HepG2 (cell line): Measurements from ENCODE around the gene MLXIPL. TPM values are rescaled to one million over a fixed set of nuclear protein-coding genes. Genes with fewer than 3 reads are reported as not detected.

ENCODE experiments used
- EP300 ChIP-seq, 3 experiments: sonication (generic) in 1 of 3; formaldehyde crosslinking in 1 of 3; IDR thresholded peaks; 2 replicates each; pipeline versions ENCODE4 v1.5.1 to v1.6.1; 2011 to 2020; ENCODE audit warnings: low read depth in 2 of 3, low read length in 2 of 3, borderline replicate concordance in 1 of 3, improper control_type of control experiment in 1 of 3, mild to moderate bottlenecking in 1 of 3, missing genetic modification reagents in 1 of 3, moderate library complexity in 1 of 3
- IKZF1 ChIP-seq: fragments of 450-650 bp; IDR thresholded peaks from 2 replicates; pipeline ENCODE4 v1.7.1; 2016
- KDM2A ChIP-seq: sonication (generic); formaldehyde crosslinking; IDR thresholded peaks from 2 replicates; pipeline ENCODE4 v1.4.0; 2020; ENCODE audit warnings: low read depth, missing genetic modification reagents, borderline replicate concordance
- KDM5B ChIP-seq: sonication (generic); formaldehyde crosslinking; IDR thresholded peaks from 2 replicates; pipeline ENCODE4 v1.4.0; 2020; ENCODE audit warnings: missing genetic modification reagents, mild to moderate bottlenecking, borderline replicate concordance
- NFKB2 ChIP-seq: sonication (generic); formaldehyde crosslinking; IDR thresholded peaks from 2 replicates; pipeline ENCODE4 v1.4.0; 2020; ENCODE audit warnings: missing genetic modification reagents, borderline replicate concordance
- NONO ChIP-seq, 2 experiments: fragments of 450-650 bp in 1 of 2; sonication (generic) in 1 of 2; formaldehyde crosslinking in 1 of 2; IDR thresholded peaks in 1 of 2; conservative IDR thresholded peaks in 1 of 2; 2 replicates each; pipeline versions ENCODE4 v1.6.1 to v1.8.0; 2017 to 2022; ENCODE audit warnings: mild to moderate bottlenecking in 1 of 2, missing genetic modification reagents in 1 of 2, moderate library complexity in 1 of 2
- NR2F2 ChIP-seq: IDR thresholded peaks from 2 replicates; pipeline ENCODE4 v1.6.1; 2012; ENCODE audit warnings: low read depth, inconsistent platforms, borderline replicate concordance
- SALL1 ChIP-seq: sonication (generic); formaldehyde crosslinking; IDR thresholded peaks from 2 replicates; pipeline ENCODE4 v1.8.0; 2022; ENCODE audit warnings: mild to moderate bottlenecking, missing genetic modification reagents
- TAF15 ChIP-seq: fragments of 200-400 bp; formaldehyde crosslinking; IDR thresholded peaks from one replicate; pipeline ENCODE4 v1.6.1; 2018; ENCODE audit warnings: mild to moderate bottlenecking, low read depth, low read length; ENCODE audit not compliant: poor library complexity, severe bottlenecking
- TBX2 ChIP-seq: sonication (generic); formaldehyde crosslinking; IDR thresholded peaks from 2 replicates; pipeline ENCODE4 v1.5.0; 2020; ENCODE audit warnings: missing genetic modification reagents, mild to moderate bottlenecking, borderline replicate concordance
- ZNF737 ChIP-seq: sonication (generic); formaldehyde crosslinking; IDR thresholded peaks from 2 replicates; pipeline ENCODE4 v1.5.0; 2020; ENCODE audit warnings: missing genetic modification reagents, mild to moderate bottlenecking, borderline replicate concordance
- ZNF772 ChIP-seq: sonication (generic); formaldehyde crosslinking; IDR thresholded peaks from 2 replicates; pipeline ENCODE4 v1.5.0; 2020; ENCODE audit warnings: mild to moderate bottlenecking, missing genetic modification reagents
- polyA plus RNA-seq, 8 experiments: library from polyadenylated mRNA; depleted of rRNA in 3 of 8; stranded (reverse) in 7 of 8; unstranded in 1 of 8; fragments of >200 nt; fragmentation: Illumina TruSeq in 4 of 8; extraction: Trizol in 4 of 8; gene quantifications; 2 replicates each; pipeline versions ENCODE4 v1.2.1 to v1.2.3, GENCODE V29; 2011 to 2016; ENCODE audit warnings: low read depth in 4 of 8, missing spikeins in 1 of 8, mixed read lengths in 1 of 8; ENCODE audit not compliant: insufficient read depth in 1 of 8
- total RNA-seq, 5 experiments: library from RNA; depleted of rRNA; stranded (reverse); fragments of >200 nt; fragmentation: Illumina TruSeq; extraction: Trizol; gene quantifications; 2 replicates each; pipeline ENCODE4 v1.2.3, GENCODE V29; 2016; ENCODE audit warnings: low read depth in 1 of 5
- TF ChIP-seq, protein P1 (sequence below): sonication (generic); formaldehyde crosslinking; IDR thresholded peaks from 2 replicates; pipeline ENCODE4 v1.4.0; 2020; ENCODE audit warnings: mild to moderate bottlenecking, missing genetic modification reagents
- TF ChIP-seq, protein P2 (sequence below): sonication (generic); formaldehyde crosslinking; IDR thresholded peaks from 2 replicates; pipeline ENCODE4 v1.9.0; 2022; ENCODE audit warnings: low read depth, missing genetic modification reagents
- TF ChIP-seq, protein P3 (sequence below): sonication (generic); formaldehyde crosslinking; IDR thresholded peaks from 2 replicates; pipeline ENCODE4 v1.8.0; 2022; ENCODE audit warnings: mild to moderate bottlenecking, missing genetic modification reagents
- TF ChIP-seq, protein P4 (sequence below): sonication (generic); formaldehyde crosslinking; IDR thresholded peaks from 2 replicates; pipeline ENCODE4 v1.9.0; 2022; ENCODE audit warnings: missing genetic modification reagents, mild to moderate bottlenecking, borderline replicate concordance
- TF ChIP-seq, protein P5 (sequence below): sonication (generic); formaldehyde crosslinking; IDR thresholded peaks from 2 replicates; pipeline ENCODE4 v1.4.0; 2020; ENCODE audit warnings: mild to moderate bottlenecking, missing genetic modification reagents
- TF ChIP-seq, protein P6 (sequence below): IDR thresholded peaks from 2 replicates; pipeline ENCODE4 v1.6.1; 2012; ENCODE audit warnings: inconsistent platforms

The MLXIPL gene
- total and polyA plus RNA-seq, 2 of the 13 experiments (the other 11 are each of a cell fraction or from before 2014, with no cell fraction given) = 51.6 to 60.1 TPM

DNA sequence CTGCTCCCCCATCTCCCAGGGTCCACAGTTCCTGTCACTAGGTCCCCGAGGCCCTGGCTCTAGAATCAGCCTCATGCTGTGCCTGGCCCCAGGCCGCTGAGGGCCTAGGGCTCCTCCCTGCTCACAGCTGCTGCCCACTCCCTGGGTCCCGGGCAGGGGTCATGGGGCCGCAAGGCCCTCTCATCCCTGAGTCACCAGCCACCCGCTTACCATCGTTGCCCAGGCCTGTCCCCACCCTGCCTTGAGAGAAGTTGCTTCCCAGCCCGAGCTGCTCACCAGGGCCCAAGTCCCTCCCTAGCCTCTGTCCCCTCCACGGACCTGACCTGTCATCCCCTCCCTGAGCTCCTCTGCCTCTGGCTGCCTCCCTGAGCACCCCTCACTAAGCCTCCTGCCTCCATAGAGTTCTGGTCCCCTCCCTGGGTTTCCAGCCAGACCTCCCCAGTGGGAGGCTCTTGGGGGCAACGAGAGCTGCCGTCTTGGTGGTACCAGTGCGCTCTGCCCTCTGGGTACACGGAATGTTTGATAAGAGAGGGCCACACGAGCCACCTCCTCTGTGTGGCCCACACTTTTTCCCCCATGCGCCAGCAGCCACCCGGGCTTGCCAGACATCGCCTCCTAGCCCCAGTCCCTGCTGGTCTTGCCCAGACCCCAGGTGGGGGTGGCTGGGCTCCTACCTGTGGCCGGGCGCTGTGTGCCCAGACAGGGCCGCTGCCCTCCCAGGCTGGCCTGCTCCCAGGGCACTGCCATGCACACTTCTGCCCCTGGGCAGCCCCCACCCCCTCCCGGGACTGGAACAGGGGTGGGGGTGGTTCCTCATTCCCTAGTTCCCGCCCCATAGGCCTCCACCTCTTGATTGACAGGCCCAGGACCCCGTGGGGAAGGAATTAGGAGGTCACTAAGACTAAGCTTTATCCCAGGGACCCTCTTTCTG is 21.3 kb downstream of the MLXIPL start (continued):
- TF ChIP-seq NR2F2 (no peak), TAF15 (peak; percentile 58), IKZF1 (no peak), EP300 (IDR thresholded peaks at IDR 0.05; ENCODE audit: low read depth in 2 of 2, low read length in 2 of 2) (no peak), EP300 (CRISPR knock-in tag; IDR thresholded peaks at IDR 0.05; ENCODE audit: borderline replicate concordance) (no peak), KDM5B (CRISPR knock-in tag) (peak; percentile 55; the same call in 1 of the 2 replicates), ZNF737 (CRISPR knock-in tag) (no peak), TBX2 (peak; percentile 31; the same call in 1 of the 2 replicates), ZNF772 (CRISPR knock-in tag) (0 out of 2 replicates have a peak, but pooled peaks have one; percentile 56), NONO (IDR thresholded peaks at IDR 0.05) (no peak), NONO (CRISPR knock-in tag; conservative IDR thresholded peaks at IDR 0.05) (peak; percentile 93), SALL1 (CRISPR knock-in tag) (0 out of 2 replicates have a peak, but pooled peaks have one; percentile 24), NFKB2 (CRISPR knock-in tag) (0 out of 2 replicates have a peak, but pooled peaks have one; percentile 8), KDM2A (peak; percentile 93)
- TF ChIP-seq, protein P1, sequence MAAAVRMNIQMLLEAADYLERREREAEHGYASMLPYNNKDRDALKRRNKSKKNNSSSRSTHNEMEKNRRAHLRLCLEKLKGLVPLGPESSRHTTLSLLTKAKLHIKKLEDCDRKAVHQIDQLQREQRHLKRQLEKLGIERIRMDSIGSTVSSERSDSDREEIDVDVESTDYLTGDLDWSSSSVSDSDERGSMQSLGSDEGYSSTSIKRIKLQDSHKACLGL = 0 out of 2 replicates have a peak, but pooled peaks have one; percentile 15
- TF ChIP-seq, protein P2, sequence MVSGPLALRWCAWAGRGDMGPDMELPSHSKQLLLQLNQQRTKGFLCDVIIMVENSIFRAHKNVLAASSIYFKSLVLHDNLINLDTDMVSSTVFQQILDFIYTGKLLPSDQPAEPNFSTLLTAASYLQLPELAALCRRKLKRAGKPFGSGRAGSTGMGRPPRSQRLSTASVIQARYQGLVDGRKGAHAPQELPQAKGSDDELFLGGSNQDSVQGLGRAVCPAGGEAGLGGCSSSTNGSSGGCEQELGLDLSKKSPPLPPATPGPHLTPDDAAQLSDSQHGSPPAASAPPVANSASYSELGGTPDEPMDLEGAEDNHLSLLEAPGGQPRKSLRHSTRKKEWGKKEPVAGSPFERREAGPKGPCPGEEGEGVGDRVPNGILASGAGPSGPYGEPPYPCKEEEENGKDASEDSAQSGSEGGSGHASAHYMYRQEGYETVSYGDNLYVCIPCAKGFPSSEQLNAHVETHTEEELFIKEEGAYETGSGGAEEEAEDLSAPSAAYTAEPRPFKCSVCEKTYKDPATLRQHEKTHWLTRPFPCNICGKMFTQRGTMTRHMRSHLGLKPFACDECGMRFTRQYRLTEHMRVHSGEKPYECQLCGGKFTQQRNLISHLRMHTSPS (CRISPR knock-in tag) = peak; percentile 49; the same call in 1 of the 2 replicates
- TF ChIP-seq, protein P3, sequence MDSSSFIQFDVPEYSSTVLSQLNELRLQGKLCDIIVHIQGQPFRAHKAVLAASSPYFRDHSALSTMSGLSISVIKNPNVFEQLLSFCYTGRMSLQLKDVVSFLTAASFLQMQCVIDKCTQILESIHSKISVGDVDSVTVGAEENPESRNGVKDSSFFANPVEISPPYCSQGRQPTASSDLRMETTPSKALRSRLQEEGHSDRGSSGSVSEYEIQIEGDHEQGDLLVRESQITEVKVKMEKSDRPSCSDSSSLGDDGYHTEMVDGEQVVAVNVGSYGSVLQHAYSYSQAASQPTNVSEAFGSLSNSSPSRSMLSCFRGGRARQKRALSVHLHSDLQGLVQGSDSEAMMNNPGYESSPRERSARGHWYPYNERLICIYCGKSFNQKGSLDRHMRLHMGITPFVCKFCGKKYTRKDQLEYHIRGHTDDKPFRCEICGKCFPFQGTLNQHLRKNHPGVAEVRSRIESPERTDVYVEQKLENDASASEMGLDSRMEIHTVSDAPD = no peak
- TF ChIP-seq, protein P4, sequence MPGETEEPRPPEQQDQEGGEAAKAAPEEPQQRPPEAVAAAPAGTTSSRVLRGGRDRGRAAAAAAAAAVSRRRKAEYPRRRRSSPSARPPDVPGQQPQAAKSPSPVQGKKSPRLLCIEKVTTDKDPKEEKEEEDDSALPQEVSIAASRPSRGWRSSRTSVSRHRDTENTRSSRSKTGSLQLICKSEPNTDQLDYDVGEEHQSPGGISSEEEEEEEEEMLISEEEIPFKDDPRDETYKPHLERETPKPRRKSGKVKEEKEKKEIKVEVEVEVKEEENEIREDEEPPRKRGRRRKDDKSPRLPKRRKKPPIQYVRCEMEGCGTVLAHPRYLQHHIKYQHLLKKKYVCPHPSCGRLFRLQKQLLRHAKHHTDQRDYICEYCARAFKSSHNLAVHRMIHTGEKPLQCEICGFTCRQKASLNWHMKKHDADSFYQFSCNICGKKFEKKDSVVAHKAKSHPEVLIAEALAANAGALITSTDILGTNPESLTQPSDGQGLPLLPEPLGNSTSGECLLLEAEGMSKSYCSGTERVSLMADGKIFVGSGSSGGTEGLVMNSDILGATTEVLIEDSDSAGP (CRISPR knock-in tag) = peak; percentile 53
- TF ChIP-seq, protein P5, sequence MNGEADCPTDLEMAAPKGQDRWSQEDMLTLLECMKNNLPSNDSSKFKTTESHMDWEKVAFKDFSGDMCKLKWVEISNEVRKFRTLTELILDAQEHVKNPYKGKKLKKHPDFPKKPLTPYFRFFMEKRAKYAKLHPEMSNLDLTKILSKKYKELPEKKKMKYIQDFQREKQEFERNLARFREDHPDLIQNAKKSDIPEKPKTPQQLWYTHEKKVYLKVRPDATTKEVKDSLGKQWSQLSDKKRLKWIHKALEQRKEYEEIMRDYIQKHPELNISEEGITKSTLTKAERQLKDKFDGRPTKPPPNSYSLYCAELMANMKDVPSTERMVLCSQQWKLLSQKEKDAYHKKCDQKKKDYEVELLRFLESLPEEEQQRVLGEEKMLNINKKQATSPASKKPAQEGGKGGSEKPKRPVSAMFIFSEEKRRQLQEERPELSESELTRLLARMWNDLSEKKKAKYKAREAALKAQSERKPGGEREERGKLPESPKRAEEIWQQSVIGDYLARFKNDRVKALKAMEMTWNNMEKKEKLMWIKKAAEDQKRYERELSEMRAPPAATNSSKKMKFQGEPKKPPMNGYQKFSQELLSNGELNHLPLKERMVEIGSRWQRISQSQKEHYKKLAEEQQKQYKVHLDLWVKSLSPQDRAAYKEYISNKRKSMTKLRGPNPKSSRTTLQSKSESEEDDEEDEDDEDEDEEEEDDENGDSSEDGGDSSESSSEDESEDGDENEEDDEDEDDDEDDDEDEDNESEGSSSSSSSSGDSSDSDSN (CRISPR knock-in tag) = peak; percentile 34; the same call in 1 of the 2 replicates
- TF ChIP-seq, protein P6, sequence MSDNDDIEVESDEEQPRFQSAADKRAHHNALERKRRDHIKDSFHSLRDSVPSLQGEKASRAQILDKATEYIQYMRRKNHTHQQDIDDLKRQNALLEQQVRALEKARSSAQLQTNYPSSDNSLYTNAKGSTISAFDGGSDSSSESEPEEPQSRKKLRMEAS = peak; percentile 33; the same call in 1 of the 2 replicates
